Right forelimb (tissue), 1 donor: ENCODE measurements around the gene TMEM205.
A peak's percentile ranks its signal among the peaks of the same experiment; 100 is the strongest.
"Not testable (repeated sequence)": the region's sequence is repeated elsewhere in the genome, so short reads cannot be mapped to it uniquely, and the experiment has no call there.

Experiments
- DNase-seq: peaks from one replicate; pipeline ENCODE4 v3.0.0-alpha.2; 2018

The TMEM205 gene

GRCh38 chr19:11338569-11339253, 7.4 kb downstream of the TMEM205 start:
- DNase-seq, result no peak

GRCh38 chr19:11338121-11338520, 7.9 kb downstream of the TMEM205 start:
- DNase-seq, result no peak

GRCh38 chr19:11337080-11337479, 9.0 kb downstream of the TMEM205 start:
- no peak for DNase-seq

GRCh38 chr19:11335449-11336146, 10.5 kb downstream of the TMEM205 start:
- DNase-seq, result no peak

GRCh38 chr19:11333838-11334237, 12.2 kb downstream of the TMEM205 start:
- not testable (repeated sequence) for DNase-seq

- no peak for DNase-seq
Measured at GRCh38 chr19:11332822-11333221, 13.2 kb downstream of the TMEM205 start.

GRCh38 chr19:11331502-11331901, 14.6 kb downstream of the TMEM205 start:
- no peak for DNase-seq

- no peak for DNase-seq
Measured at GRCh38 chr19:11330127-11330526, 15.9 kb downstream of the TMEM205 start.

GRCh38 chr19:11325544-11325943, 20.5 kb downstream of the TMEM205 start:
- DNase-seq, result no peak

GRCh38 chr19:11324748-11325389, 21.2 kb downstream of the TMEM205 start:
- no peak for DNase-seq

GRCh38 chr19:11324079-11324661, 21.9 kb downstream of the TMEM205 start:
- peak; percentile 74 for DNase-seq

GRCh38 chr19:11323601-11324078, 22.4 kb downstream of the TMEM205 start:
- no peak for DNase-seq

- no peak for DNase-seq
Measured at GRCh38 chr19:11322269-11323024, 23.6 kb downstream of the TMEM205 start.

GRCh38 chr19:11321191-11322126, 24.6 kb downstream of the TMEM205 start:
- no peak for DNase-seq

GRCh38 chr19:11320278-11320995, 25.6 kb downstream of the TMEM205 start:
- not testable (repeated sequence) for DNase-seq

GRCh38 chr19:11306337-11306736, 39.7 kb downstream of the TMEM205 start:
- no peak for DNase-seq

- DNase-seq, result no peak
Measured at GRCh38 chr19:11304936-11305335, 41.1 kb downstream of the TMEM205 start.

- DNase-seq, result no peak
Measured at GRCh38 chr19:11300811-11301120, 45.3 kb downstream of the TMEM205 start.

- no peak for DNase-seq
Measured at GRCh38 chr19:11299946-11300810, 45.9 kb downstream of the TMEM205 start.

GRCh38 chr19:11296264-11296663, 49.8 kb downstream of the TMEM205 start:
- no peak for DNase-seq
